Smooth muscle cell (in vitro differentiated cells): ENCODE measurements around the gene ZDHHC9. TPM values are rescaled to one million over a fixed set of nuclear protein-coding genes. Genes with fewer than 3 reads are reported as not detected.
"Not testable (repeated sequence)": the region's sequence is repeated elsewhere in the genome, so short reads cannot be mapped to it uniquely, and the experiment has no call there.

Experiments used
- DNase-seq: peaks from one replicate; lab custom pipeline; 2025; ENCODE audit not compliant: unreplicated experiment; lab: John Stamatoyannopoulos, UW
- H2AFZ ChIP-seq: fragments of 200-600 bp; sonication (generic); 2 replicates; pipeline ENCODE4 v1.6.0; 2016; ENCODE audit warnings: antibody characterized with exemption, low read depth, mild to moderate bottlenecking
- H3F3A ChIP-seq: fragments of 200-600 bp; sonication (generic); 2 replicates; pipeline ENCODE4 v1.6.0; 2017; ENCODE audit warnings: antibody characterized with exemption, low read depth
- H3K27ac ChIP-seq: fragments of 200-600 bp; sonication (generic); 2 replicates; pipeline ENCODE4 v1.5.1; 2016; ENCODE audit warnings: low read depth, mild to moderate bottlenecking
- H3K27me3 ChIP-seq: fragments of 200-600 bp; sonication (generic); 2 replicates; pipeline ENCODE4 v1.6.1; 2016; ENCODE audit warnings: low read depth, mild to moderate bottlenecking
- H3K36me3 ChIP-seq: fragments of 200-600 bp; sonication (generic); 2 replicates; pipeline ENCODE4 v1.5.1; 2016; ENCODE audit warnings: low read depth
- H3K4me1 ChIP-seq: fragments of 200-600 bp; sonication (generic); 2 replicates; pipeline ENCODE4 v1.5.1; 2016; ENCODE audit warnings: low read depth
- H3K4me2 ChIP-seq: fragments of 200-600 bp; sonication (generic); 2 replicates; pipeline ENCODE4 v1.6.0; 2016; ENCODE audit warnings: mild to moderate bottlenecking
- H3K4me3 ChIP-seq: fragments of 200-600 bp; sonication (generic); 2 replicates; pipeline ENCODE4 v1.5.1; 2016; ENCODE audit warnings: mild to moderate bottlenecking
- H3K79me2 ChIP-seq: fragments of 200-600 bp; sonication (generic); 2 replicates; pipeline ENCODE4 v1.6.0; 2016; ENCODE audit warnings: low read depth, mild to moderate bottlenecking
- H3K9ac ChIP-seq: fragments of 200-600 bp; sonication (generic); 2 replicates; pipeline ENCODE4 v1.6.0; 2016; ENCODE audit warnings: low read depth
- H3K9me3 ChIP-seq: fragments of 200-600 bp; sonication (generic); replicated peaks from 2 replicates; pipeline ENCODE4 v1.5.1; 2016; ENCODE audit warnings: low read depth
- H4K20me1 ChIP-seq: fragments of 200-600 bp; sonication (generic); 2 replicates; pipeline ENCODE4 v1.6.0; 2016; ENCODE audit warnings: low read depth
- CTCF ChIP-seq: fragments of 200-600 bp; sonication (generic); IDR thresholded peaks from 2 replicates; pipeline ENCODE4 v1.5.1; 2017; ENCODE audit warnings: borderline replicate concordance, mild to moderate bottlenecking, antibody characterized with exemption; ENCODE audit not compliant: insufficient read depth, poor library complexity, severe bottlenecking
- WGBS: methylation state at CpG from one replicate; pipeline ENCODE4 v1.1.7; 2016; ENCODE audit warnings: low lambda C conversion rate; 5-methylcytosine and 5-hydroxymethylcytosine counted together
- polyA plus RNA-seq: library from polyadenylated mRNA; unstranded; fragments of >200 nt; fragmentation: Nextera tagmentation; extraction: Ambion mirVana; gene quantifications from 2 replicates; pipeline ENCODE4 v1.2.1, GENCODE V29; 2016
- total RNA-seq: library from RNA; depleted of rRNA; stranded (reverse); fragments of >200 nt; gene quantifications from 2 replicates; pipeline ENCODE4 v1.2.3, GENCODE V29; 2014

The ZDHHC9 gene
- total and polyA plus RNA-seq, 2 experiments from 2014 or later, result 44.3 to 45.7 TPM

GRCh38 chrX:129875669-129876068 lies 32.0 kb upstream of the ZDHHC9 start:
- DNase-seq, result no peak
- H3F3A ChIP-seq, result no peaks in the 10 kb centered on the region
- H4K20me1 ChIP-seq, result no peaks in the 10 kb centered on the region
- no peak for TF ChIP-seq CTCF
- H3K27ac ChIP-seq, result no peak overlapping the region
- WGBS, result 37% methylated on average over 3 of the region's 3 CpGs
- no peak overlapping the region for H3K4me3 ChIP-seq
- H3K79me2 ChIP-seq, result no peaks in the 10 kb centered on the region
- H3K4me1 ChIP-seq, result no peaks in the 10 kb centered on the region
- H3K9me3 ChIP-seq, result no peaks in the 10 kb centered on the region
- no peak overlapping the region for H3K4me2 ChIP-seq
- no peak overlapping the region for H2AFZ ChIP-seq
- no peaks in the 10 kb centered on the region for H3K27me3 ChIP-seq
- H3K9ac ChIP-seq, result no peak overlapping the region
- no peaks in the 10 kb centered on the region for H3K36me3 ChIP-seq

- no peaks in the 10 kb centered on the region for H3K36me3 ChIP-seq
Observed at GRCh38 chrX:129872524-129872923, 28.8 kb upstream of the ZDHHC9 start.

GRCh38 chrX:129866321-129866720 lies 22.6 kb upstream of the ZDHHC9 start:
- not testable (repeated sequence) for H3K9ac ChIP-seq, H3K27ac ChIP-seq, H3K79me2 ChIP-seq, H3K27me3 ChIP-seq, H3K9me3 ChIP-seq, H2AFZ ChIP-seq, H3K4me2 ChIP-seq, H3K4me3 ChIP-seq, H4K20me1 ChIP-seq, H3K36me3 ChIP-seq, H3K4me1 ChIP-seq, DNase-seq, H3F3A ChIP-seq
- WGBS, result 72% methylated on average over 3 of the region's 3 CpGs

More at GRCh38 chrX:129872524-129872923, 28.8 kb upstream of the ZDHHC9 start:
- Histone ChIP-seq H3K9ac (no peak overlapping the region), H3K27me3 (no peaks in the 10 kb centered on the region), H3F3A (no peaks in the 10 kb centered on the region), H3K79me2 (no peaks in the 10 kb centered on the region), H3K4me2 (no peak overlapping the region), H3K9me3 (no peaks in the 10 kb centered on the region), H3K27ac (no peak overlapping the region), H4K20me1 (no peaks in the 10 kb centered on the region), H2AFZ (no peak overlapping the region), H3K4me1 (no peaks in the 10 kb centered on the region), H3K4me3 (no peak overlapping the region)
- WGBS, result 71% methylated on average over 2 of the region's 2 CpGs
- no peak for TF ChIP-seq CTCF
- no peak for DNase-seq

- H2AFZ ChIP-seq, H3F3A ChIP-seq, H3K79me2 ChIP-seq, H3K27ac ChIP-seq, H3K9me3 ChIP-seq, H3K27me3 ChIP-seq, H3K9ac ChIP-seq, H3K4me3 ChIP-seq, H4K20me1 ChIP-seq, H3K4me2 ChIP-seq, DNase-seq, H3K36me3 ChIP-seq, H3K4me1 ChIP-seq: not testable (repeated sequence)
- WGBS, result 78% methylated on average over 6 of the region's 6 CpGs
Observed at GRCh38 chrX:129859134-129859533, 15.4 kb upstream of the ZDHHC9 start.

- H2AFZ ChIP-seq, DNase-seq, H3K36me3 ChIP-seq, H3K4me2 ChIP-seq, H3K4me1 ChIP-seq, H3K27me3 ChIP-seq, H3K79me2 ChIP-seq, H3K9me3 ChIP-seq, H3K4me3 ChIP-seq, H3K27ac ChIP-seq, H3K9ac ChIP-seq, H3F3A ChIP-seq, H4K20me1 ChIP-seq: not testable (repeated sequence)
- 82% methylated on average over 2 of the region's 4 CpGs for WGBS
Observed at GRCh38 chrX:129851825-129852224, 8.1 kb upstream of the ZDHHC9 start.
